ENCODE data around the gene KCNC4.

Gene KCNC4

GRCh38 chr1:110189181-110189580 is 20.9 kb upstream of the KCNC4 start:
- no peak for DNase-seq

GRCh38 chr1:110190282-110190929 is 19.7 kb upstream of the KCNC4 start:
- no peak for DNase-seq

- DNase-seq, result no peak
These were observed 17.6 kb upstream of the KCNC4 start for GRCh38 chr1:110192541-110192940.

GRCh38 chr1:110195196-110195595 is 14.9 kb upstream of the KCNC4 start:
- no peak for DNase-seq

- DNase-seq, result peak; percentile 28
These were observed 13.0 kb upstream of the KCNC4 start for GRCh38 chr1:110196917-110197765.

- no peak for DNase-seq
These were observed 12.0 kb upstream of the KCNC4 start for GRCh38 chr1:110197905-110198629.

GRCh38 chr1:110198746-110199145 is 11.4 kb upstream of the KCNC4 start:
- DNase-seq, result no peak

- DNase-seq, result no peak
These were observed 9.9 kb upstream of the KCNC4 start for GRCh38 chr1:110200190-110200589.

GRCh38 chr1:110200666-110201065 is 9.4 kb upstream of the KCNC4 start:
- DNase-seq, result peak; percentile 39

- no peak for DNase-seq
These were observed 8.8 kb upstream of the KCNC4 start for GRCh38 chr1:110201157-110201825.

GRCh38 chr1:110203021-110203661 is 7.0 kb upstream of the KCNC4 start:
- peak; percentile 65 for DNase-seq

- no peak for DNase-seq
These were observed 5.0 kb upstream of the KCNC4 start for GRCh38 chr1:110205156-110205555.

GRCh38 chr1:110205591-110206155 is 4.4 kb upstream of the KCNC4 start:
- no peak for DNase-seq

- DNase-seq, result no peak
These were observed 3.7 kb upstream of the KCNC4 start for GRCh38 chr1:110206261-110206920.

- DNase-seq, result peak; percentile 40
These were observed 2.3 kb upstream of the KCNC4 start for GRCh38 chr1:110207831-110208230.

- DNase-seq, result no peak
These were observed 1.0 kb upstream of the KCNC4 start for GRCh38 chr1:110208916-110209645.

GRCh38 chr1:110210604-110211495 is 736 bp downstream of the KCNC4 start:
- DNase-seq, result no peak

- no peak for DNase-seq
These were observed 1.5 kb downstream of the KCNC4 start for GRCh38 chr1:110211496-110212168.
